Subcutaneous abdominal adipose tissue (tissue), 5 donors: ENCODE data around the gene EBF3.

Experiments
- H3K27ac ChIP-seq: one replicate; pipeline ENCODE4 v1.7.0; 2013; ENCODE audit warnings: low read depth, mild to moderate bottlenecking, inconsistent platforms, low read length, moderate library complexity
- H3K27me3 ChIP-seq, 5 donors: one replicate each; pipeline ENCODE4 v1.7.0; 2013; ENCODE audit warnings: low read length in 5 of 5, inconsistent platforms in 1 of 5; ENCODE audit not compliant: control insufficient read depth in 5 of 5, insufficient read depth in 4 of 5
- H3K36me3 ChIP-seq, 5 donors: one replicate each; pipeline ENCODE4 v1.7.0; 2013; ENCODE audit warnings: low read length in 5 of 5; ENCODE audit not compliant: control insufficient read depth in 5 of 5, insufficient read depth in 5 of 5
- H3K4me1 ChIP-seq, 5 donors: one replicate each; pipeline ENCODE4 v1.7.0; 2013; ENCODE audit warnings: low read length in 5 of 5, mild to moderate bottlenecking in 3 of 5, moderate library complexity in 1 of 5; ENCODE audit not compliant: control insufficient read depth in 5 of 5, insufficient read depth in 5 of 5
- H3K4me3 ChIP-seq, 5 donors: one replicate each; pipeline ENCODE4 v1.7.0; 2013; ENCODE audit warnings: low read length in 5 of 5, low read depth in 1 of 5
- H3K9ac ChIP-seq, 5 donors: one replicate each; pipeline ENCODE4 v1.7.0; 2013; ENCODE audit warnings: low read length in 5 of 5, mild to moderate bottlenecking in 4 of 5, moderate library complexity in 3 of 5
- H3K9me3 ChIP-seq, 5 donors: one replicate each; pipeline ENCODE4 v1.7.0; 2013; ENCODE audit warnings: low read length in 5 of 5; ENCODE audit not compliant: control insufficient read depth in 5 of 5
- donor health status: healthy.
- donor health status: healthy.
- donor health status: healthy.
- donor health status: healthy.
- donor health status: healthy.

EBF3 gene

DNA sequence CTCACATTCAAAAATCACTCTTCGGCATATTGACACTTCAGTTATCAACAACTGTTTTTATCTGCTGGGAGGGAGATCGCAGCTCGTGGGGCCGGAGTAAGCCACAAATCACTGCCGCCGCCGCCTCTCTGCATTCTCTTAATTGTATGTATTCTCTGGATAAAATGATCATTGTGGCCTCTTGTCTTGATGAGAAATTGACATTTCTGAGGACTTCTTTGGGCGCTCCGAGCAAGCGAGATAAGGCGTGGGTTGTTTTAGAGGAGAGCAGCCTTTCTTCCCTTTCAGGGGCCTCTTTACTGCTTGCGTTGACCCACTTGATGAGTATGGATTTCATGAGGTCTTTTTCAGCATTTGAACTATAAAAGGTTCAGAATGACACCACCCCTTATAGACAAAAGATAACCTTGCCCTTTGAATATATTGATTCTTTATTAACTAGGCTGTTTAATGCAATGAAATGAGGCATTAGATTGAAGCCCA, 130.6 kb downstream of the EBF3 start:
- Histone ChIP-seq H3K9ac (no peak overlapping the region), H3K4me3 (no peak overlapping the region), H3K36me3 (peaks cover 7 to 21% (median 13%) of the 10 kb centered on the region in 5 donors), H3K27me3 (no peaks in the 10 kb centered on the region), H3K9me3 (no peaks in the 10 kb centered on the region), H3K4me1 (peaks cover 0 to 9% (median 6%) of the 10 kb centered on the region in 5 donors), H3K27ac (no peak overlapping the region)

DNA sequence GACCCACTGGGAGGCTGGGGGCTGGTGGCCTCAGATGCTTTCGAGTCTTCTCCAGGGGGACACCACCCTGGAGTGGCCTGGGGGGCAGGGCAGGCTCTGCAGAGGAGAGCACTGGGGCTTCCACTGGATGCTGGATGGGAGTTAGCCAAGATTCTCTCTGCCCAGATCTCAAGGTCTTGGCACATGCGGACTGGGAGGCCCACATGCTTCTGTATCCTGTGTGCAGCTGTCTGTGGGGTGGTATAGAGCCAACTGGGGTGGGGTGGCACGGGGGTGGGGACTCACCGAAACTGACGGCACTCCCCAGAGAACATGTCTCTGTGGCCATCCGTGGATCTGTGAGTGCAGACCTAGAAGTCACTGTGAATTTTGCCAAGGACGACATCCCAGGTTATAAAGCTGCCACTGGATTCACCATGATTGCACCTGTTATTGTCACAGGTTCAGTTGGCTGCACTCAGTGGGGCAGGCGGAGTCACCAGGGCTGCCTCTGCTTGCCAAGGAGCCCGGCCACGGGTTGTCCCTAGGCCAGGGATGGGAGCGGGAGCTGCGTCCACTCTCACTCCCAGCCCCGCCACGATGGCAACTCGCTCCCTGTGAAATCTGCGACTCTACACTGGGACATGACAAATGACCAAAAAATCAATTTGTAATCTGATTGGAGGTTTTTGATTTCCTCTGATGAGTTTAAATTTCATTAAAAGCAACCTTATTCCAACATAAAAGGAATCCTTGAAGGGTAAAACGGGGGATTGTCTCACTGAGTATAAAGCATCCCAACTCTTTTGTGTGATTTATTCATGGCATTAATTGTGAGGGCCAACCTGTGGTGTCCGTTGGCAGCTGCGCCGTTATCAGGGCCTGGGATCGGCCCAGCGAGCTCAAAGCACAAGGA, 131.3 kb downstream of the EBF3 start:
- Histone ChIP-seq H3K9me3 (no peaks in the 10 kb centered on the region), H3K27ac (no peak overlapping the region), H3K9ac (no peak overlapping the region), H3K27me3 (no peaks in the 10 kb centered on the region), H3K36me3 (peaks cover 3 to 14% (median 7%) of the 10 kb centered on the region in 5 donors), H3K4me3 (no peak overlapping the region), H3K4me1 (peaks cover 0 to 9% (median 6%) of the 10 kb centered on the region in 5 donors)

DNA sequence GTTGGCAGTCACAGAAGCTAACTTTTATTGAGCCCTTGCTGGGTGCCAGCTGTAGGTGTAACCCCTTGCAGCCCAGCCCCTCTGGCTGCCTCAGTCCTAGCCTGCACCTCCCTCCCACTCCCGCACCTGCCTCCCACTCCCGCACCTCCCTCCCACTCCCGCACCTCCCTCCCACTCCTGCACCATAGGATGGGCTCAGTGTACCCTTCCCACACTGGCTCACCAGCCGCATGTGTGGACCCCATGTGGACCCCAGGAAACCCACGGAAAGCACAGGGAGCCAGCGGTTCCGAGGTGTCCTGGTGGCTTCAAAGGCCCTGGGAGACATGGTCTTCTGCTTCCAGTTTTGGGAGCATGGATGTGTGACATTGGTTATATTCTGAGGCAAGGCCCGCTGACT, 132.9 kb downstream of the EBF3 start:
- Histone ChIP-seq H3K27me3 (no peaks in the 10 kb centered on the region), H3K4me3 (no peak overlapping the region), H3K36me3 (peaks cover 0 to 4% (median 0%) of the 10 kb centered on the region in 5 donors)

DNA sequence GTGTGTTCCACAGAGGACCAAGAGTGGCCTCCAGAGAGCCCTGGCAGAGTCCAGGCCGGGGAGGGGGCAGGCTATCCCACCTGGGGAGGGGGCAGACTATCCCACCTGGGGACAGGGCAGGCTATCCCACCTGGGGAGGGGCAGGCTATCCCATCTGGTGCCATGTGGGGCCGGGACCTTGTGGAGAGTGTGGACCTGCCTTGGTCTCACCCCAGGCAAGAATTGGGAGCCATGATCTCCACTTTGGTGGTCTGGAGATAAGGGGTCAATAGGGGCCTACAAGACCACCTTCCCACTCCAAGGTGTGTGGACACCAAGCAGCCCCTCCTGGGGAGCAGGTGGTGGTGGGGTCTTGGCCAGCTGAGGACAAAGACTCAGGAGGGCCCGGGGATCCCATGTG, 138.2 kb downstream of the EBF3 start:
- Histone ChIP-seq H3K27me3 (no peaks in the 10 kb centered on the region), H3K4me3 (no peak overlapping the region), H3K4me1 (no peaks in the 10 kb centered on the region), H3K27ac (no peak overlapping the region), H3K9ac (no peak overlapping the region), H3K9me3 (no peaks in the 10 kb centered on the region), H3K36me3 (no peaks in the 10 kb centered on the region)

More for the DNA sequence above, 132.9 kb downstream of the EBF3 start:
- H3K9ac ChIP-seq = no peak overlapping the region
- no peaks in the 10 kb centered on the region for H3K9me3 ChIP-seq
- H3K4me1 ChIP-seq = peaks cover 0 to 9% (median 6%) of the 10 kb centered on the region in 5 donors
- H3K27ac ChIP-seq = no peak overlapping the region

DNA sequence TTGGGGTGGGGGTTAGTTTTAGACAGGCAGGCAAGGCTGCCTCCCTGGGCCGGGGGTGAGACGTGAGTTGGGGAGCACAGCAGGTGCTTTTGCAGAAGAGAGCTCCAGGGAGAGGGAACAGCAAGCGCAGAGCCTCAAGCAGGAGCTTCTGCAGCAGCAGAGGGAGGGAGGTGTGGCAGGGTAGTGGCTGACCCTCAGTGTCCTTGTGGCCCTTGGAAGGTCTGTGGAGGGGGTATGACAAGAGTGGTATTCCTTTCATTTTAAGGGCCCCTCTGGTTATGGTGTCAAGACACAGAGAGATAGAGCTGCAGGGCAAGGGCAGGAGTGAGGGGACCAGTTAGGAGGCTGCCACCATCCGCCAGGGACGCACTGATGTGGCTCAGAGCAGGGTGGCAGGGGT, 138.9 kb downstream of the EBF3 start:
- H3K9ac ChIP-seq = no peak overlapping the region
- H3K9me3 ChIP-seq = no peaks in the 10 kb centered on the region
- no peaks in the 10 kb centered on the region for H3K36me3 ChIP-seq
- H3K27me3 ChIP-seq = no peaks in the 10 kb centered on the region
- H3K4me1 ChIP-seq = no peaks in the 10 kb centered on the region
- no peak overlapping the region for H3K4me3 ChIP-seq
- no peak overlapping the region for H3K27ac ChIP-seq

DNA sequence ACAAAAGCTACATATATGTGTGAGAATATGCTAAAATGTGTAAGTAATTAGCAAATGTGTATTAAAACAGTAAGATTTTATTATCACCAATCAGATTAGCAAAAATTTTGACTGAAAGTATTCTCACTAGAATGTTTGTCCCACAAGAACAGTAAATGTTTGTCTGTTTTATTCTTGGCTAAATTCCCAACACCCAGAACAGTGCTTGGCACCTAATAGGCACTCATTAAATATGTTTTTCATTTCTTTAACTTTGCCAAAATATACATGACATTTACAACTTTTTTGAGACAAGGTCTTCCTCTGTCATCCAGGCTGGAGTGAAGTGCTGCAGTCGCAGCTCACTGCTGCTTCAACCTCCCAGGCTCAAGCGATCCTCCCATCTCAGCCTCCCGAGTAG, 143.6 kb downstream of the EBF3 start:
- Histone ChIP-seq H3K4me1 (peaks cover 0 to 7% (median 5%) of the 10 kb centered on the region in 5 donors), H3K27ac (no peak overlapping the region), H3K27me3 (peaks cover 0 to 2% (median 0%) of the 10 kb centered on the region in 5 donors), H3K9me3 (peaks cover 0 to 3% (median 2%) of the 10 kb centered on the region in 5 donors), H3K4me3 (no peak overlapping the region), H3K9ac (no peak overlapping the region), H3K36me3 (no peaks in the 10 kb centered on the region)

DNA sequence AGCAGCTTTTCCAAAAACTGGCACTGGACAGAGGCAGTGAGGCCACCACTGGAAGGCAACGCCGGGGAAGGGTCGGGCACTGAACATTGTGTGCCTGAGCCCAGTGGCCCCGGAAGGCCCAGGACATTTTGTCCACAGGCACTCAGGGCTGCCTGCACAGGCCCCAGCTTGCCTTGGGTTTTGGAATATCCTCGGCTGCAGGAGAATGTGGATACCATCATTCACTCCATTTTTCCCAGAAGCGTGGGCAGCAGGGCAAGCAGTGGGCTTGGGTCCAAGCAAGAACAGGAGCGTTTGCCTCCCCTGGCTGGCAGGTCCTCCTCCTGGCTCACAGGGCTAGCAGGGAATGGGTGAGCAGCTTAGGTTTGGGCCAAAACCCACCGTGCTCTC, 147.4 kb downstream of the EBF3 start:
- Histone ChIP-seq H3K36me3 (no peaks in the 10 kb centered on the region), H3K9ac (no peak overlapping the region), H3K27me3 (peaks cover 0 to 3% (median 0%) of the 10 kb centered on the region in 5 donors), H3K4me1 (peaks cover 0 to 7% (median 5%) of the 10 kb centered on the region in 5 donors), H3K4me3 (no peak overlapping the region), H3K27ac (no peak overlapping the region), H3K9me3 (peaks cover 0 to 4% (median 2%) of the 10 kb centered on the region in 5 donors)

DNA sequence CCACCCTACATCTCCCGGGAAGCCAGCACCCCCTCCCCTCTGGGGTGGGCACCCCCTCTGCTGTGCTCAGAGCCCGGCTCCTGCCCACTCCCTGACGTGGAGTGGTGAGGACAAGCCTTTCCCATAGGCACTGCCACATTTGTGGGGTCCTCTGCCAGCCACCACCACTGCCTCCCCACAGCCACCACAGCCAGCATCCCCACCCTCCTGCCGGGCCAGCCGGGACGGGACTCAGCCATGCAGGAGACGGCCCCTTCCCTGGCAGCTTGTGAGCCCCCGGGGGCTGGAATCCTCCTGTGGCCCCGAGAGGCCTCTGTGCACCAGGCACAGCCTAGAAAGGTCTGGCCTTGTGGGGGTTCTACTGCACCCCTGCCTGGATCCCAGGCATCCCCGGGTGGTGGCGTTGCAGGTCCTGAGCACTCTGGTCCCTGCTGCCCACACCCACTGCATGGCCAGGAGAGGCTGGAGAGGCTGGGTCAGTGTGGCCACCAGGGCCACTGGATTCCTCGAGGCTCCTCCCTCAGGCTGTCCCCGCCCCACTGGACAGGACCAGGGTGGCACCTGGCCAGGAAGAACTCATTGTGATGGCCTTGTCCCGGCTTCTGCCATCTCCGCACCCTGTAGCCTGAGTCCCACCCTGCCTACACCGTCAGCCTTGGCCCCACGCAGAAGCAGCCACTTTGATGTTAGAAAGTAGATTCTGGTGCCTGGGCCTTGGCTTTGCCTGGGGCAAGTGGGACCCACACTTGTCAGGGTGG, 148.0 kb downstream of the EBF3 start:
- Histone ChIP-seq H3K4me3 (no peak overlapping the region), H3K27me3 (peaks cover 0 to 8% (median 0%) of the 10 kb centered on the region in 5 donors), H3K27ac (no peak overlapping the region), H3K9me3 (peaks cover 0 to 4% (median 2%) of the 10 kb centered on the region in 5 donors), H3K36me3 (no peaks in the 10 kb centered on the region), H3K9ac (no peak overlapping the region), H3K4me1 (peaks cover 0 to 7% (median 5%) of the 10 kb centered on the region in 5 donors)

DNA sequence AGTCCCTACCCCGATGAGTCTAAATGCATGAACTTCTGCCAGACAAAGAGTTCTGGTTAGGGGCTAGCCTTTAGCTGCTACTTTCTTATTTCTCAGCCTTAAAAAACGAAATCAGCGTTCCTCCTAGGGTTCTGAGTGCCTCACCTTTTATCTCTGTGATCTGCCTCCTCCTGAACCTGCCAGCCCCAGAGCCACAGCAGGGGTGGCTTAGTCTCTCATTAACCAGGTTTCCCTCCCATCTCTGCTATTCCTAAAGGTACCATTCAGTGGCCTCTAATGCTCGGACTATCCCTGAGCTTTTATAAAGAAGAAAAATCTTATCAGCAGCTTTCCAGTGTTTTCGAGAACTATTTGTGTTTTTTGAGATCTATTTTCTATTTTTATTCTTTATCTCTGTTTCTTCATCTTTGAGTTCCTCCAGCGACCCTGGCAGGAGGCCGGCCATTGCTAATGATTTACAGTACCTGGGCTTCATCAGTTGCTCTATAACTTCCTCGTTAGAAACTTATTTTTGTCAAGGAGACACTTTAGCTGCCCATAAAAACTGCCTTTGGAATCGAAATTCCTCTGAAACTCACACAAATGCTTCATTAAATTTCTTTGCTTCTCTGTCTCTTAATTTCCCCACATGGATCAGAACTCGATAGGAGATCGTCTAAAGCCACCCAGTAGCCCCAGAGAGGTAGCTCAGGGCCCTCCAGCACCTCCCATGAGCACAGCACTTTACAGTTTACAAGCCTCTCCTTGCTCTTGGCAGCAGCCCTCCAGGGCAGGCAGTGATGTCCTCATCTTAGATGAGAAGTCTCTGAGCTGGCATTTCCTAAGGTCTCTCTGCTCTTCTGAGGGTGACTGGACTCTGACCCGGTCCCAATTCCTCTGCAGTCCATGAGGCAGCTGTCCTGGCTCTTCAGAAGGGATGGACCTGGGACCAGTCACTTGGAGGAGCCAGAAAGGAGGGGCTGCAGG, 149.1 kb downstream of the EBF3 start:
- Histone ChIP-seq H3K36me3 (no peaks in the 10 kb centered on the region), H3K4me3 (no peak overlapping the region), H3K27me3 (peaks cover 0 to 9% (median 0%) of the 10 kb centered on the region in 5 donors), H3K4me1 (peaks cover 0 to 7% (median 5%) of the 10 kb centered on the region in 5 donors), H3K9me3 (peaks cover 0 to 4% (median 2%) of the 10 kb centered on the region in 5 donors), H3K27ac (no peak overlapping the region), H3K9ac (no peak overlapping the region)
